Uterus (tissue), 4 donors: ENCODE measurements around the gene HECTD2. TPM values are rescaled to one million over a fixed set of nuclear protein-coding genes. Genes with fewer than 3 reads are reported as not detected.

Source experiments
- DNase-seq, 2 donors: peaks; one replicate each; pipeline ENCODE4 v3.0.0-alpha.2; 2019 to 2020
- H3K27ac ChIP-seq, 2 donors: fragments of 200-600 bp; sonication (generic); 1 replicate in 1 of 2; 2 replicates in 1 of 2; pipeline ENCODE4 v1.5.1; 2016 to 2018
- H3K27me3 ChIP-seq, 2 donors: fragments of 200-600 bp; sonication (generic); one replicate each; pipeline ENCODE4 v1.5.1; 2018 to 2019; ENCODE audit warnings: control low read depth in 1 of 2
- H3K36me3 ChIP-seq, 2 donors: fragments of 200-600 bp; sonication (generic); one replicate each; pipeline ENCODE4 v1.5.1; 2019; ENCODE audit warnings: control low read depth in 1 of 2
- H3K4me1 ChIP-seq, 2 donors: fragments of 200-600 bp; sonication (generic); one replicate each; pipeline ENCODE4 v1.5.1; 2018 to 2019; ENCODE audit warnings: control low read depth in 1 of 2
- H3K4me3 ChIP-seq, 2 donors: fragments of 200-600 bp; sonication (generic); 1 replicate in 1 of 2; 2 replicates in 1 of 2; pipeline ENCODE4 v1.5.1; 2018 to 2019; ENCODE audit warnings: mild to moderate bottlenecking in 1 of 2
- H3K9me3 ChIP-seq, 2 donors: fragments of 200-600 bp; sonication (generic); one replicate each; pipeline ENCODE4 v1.5.1; 2019; ENCODE audit warnings: control low read depth in 1 of 2
- CTCF ChIP-seq, 4 experiments: fragments of 200-600 bp in 2 of 4; fragments of 450-650 bp in 2 of 4; sonication (generic) in 2 of 4; IDR thresholded peaks; one replicate each; pipeline ENCODE4 v1.5.1; 2016 to 2019; ENCODE audit warnings: antibody characterized with exemption in 4 of 4, mild to moderate bottlenecking in 2 of 4, moderate library complexity in 1 of 4
- POLR2A ChIP-seq, 2 donors: fragments of 450-650 bp; IDR thresholded peaks; one replicate each; pipeline ENCODE4 v1.6.1; 2016; ENCODE audit warnings: antibody characterized with exemption in 2 of 2, mild to moderate bottlenecking in 1 of 2, moderate library complexity in 1 of 2
- intact Hi-C: fragments of 100-400 bp; cut with DNase I; formaldehyde crosslinking; loops from one replicate; pipeline ENCODE4 v1.15.1; 2023; ENCODE audit warnings: low total_unique reads
- total RNA-seq, 4 donors: library from RNA; depleted of rRNA in 3 of 4; stranded (reverse); fragments of >200 nt in 3 of 4; gene quantifications; one replicate each; pipeline versions ENCODE4 v1.1.0 to v1.2.4, GENCODE V29; 2014 to 2023
- donor health status: DM: yes; HTN: yes; CAD: no.

The HECTD2 gene
- total RNA-seq, 4 donors from 2014 or later: 21.0 to 65.7 (median 33.2) TPM

GRCh38 chr10:91412354-91413087 lies 2.4 kb downstream of the HECTD2 start:
- no peaks in the 10 kb centered on the region for H3K36me3 ChIP-seq
- H3K4me1 ChIP-seq: peaks cover 0 to 4% of the 10 kb centered on the region in 2 donors
- intact Hi-C loops: loop anchor here (5.0 kb wide), 1 partner anchor 220 kb away; the partner anchor contains the start of gene PPP1R3C
- H3K27me3 ChIP-seq: no peaks in the 10 kb centered on the region
- TF ChIP-seq POLR2A (IDR thresholded peaks at IDR 0.05) (no peak), CTCF (IDR thresholded peaks at IDR 0.05) (no peak)
- no peak for DNase-seq
- H3K9me3 ChIP-seq: no peaks in the 10 kb centered on the region
- H3K4me3 ChIP-seq: no peak overlapping the region
- no peak overlapping the region for H3K27ac ChIP-seq

GRCh38 chr10:91415816-91416215 lies 5.7 kb downstream of the HECTD2 start:
- Histone ChIP-seq H3K4me3 (no peak overlapping the region), H3K36me3 (no peaks in the 10 kb centered on the region), H3K27me3 (no peaks in the 10 kb centered on the region), H3K27ac (no peak overlapping the region), H3K9me3 (no peaks in the 10 kb centered on the region), H3K4me1 (no peaks in the 10 kb centered on the region)
- DNase-seq: no peak
- TF ChIP-seq POLR2A (IDR thresholded peaks at IDR 0.05) (no peak), CTCF (IDR thresholded peaks at IDR 0.05) (no peak)
- intact Hi-C loops: no loop called here

- no peaks in the 10 kb centered on the region for H3K36me3 ChIP-seq
- H3K27ac ChIP-seq: no peak overlapping the region
- DNase-seq: no peak
- TF ChIP-seq POLR2A (IDR thresholded peaks at IDR 0.05) (no peak), CTCF (IDR thresholded peaks at IDR 0.05) (no peak)
- intact Hi-C loops: no loop called here
- H3K4me3 ChIP-seq: no peak overlapping the region
- H3K9me3 ChIP-seq: no peaks in the 10 kb centered on the region
- no peaks in the 10 kb centered on the region for H3K4me1 ChIP-seq
- no peaks in the 10 kb centered on the region for H3K27me3 ChIP-seq
These were observed 6.3 kb downstream of the HECTD2 start for GRCh38 chr10:91416339-91416855.

- Histone ChIP-seq H3K4me1 (no peaks in the 10 kb centered on the region), H3K4me3 (no peak overlapping the region), H3K27me3 (no peaks in the 10 kb centered on the region), H3K9me3 (no peaks in the 10 kb centered on the region), H3K36me3 (no peaks in the 10 kb centered on the region), H3K27ac (no peak overlapping the region)
- no peak for DNase-seq
- intact Hi-C loops: no loop called here
- TF ChIP-seq CTCF (IDR thresholded peaks at IDR 0.05) (no peak), POLR2A (IDR thresholded peaks at IDR 0.05) (no peak)
These were observed 8.3 kb downstream of the HECTD2 start for GRCh38 chr10:91418416-91418815.

- intact Hi-C loops: no loop called here
- H3K27ac ChIP-seq: no peak overlapping the region
- no peaks in the 10 kb centered on the region for H3K4me1 ChIP-seq
- H3K4me3 ChIP-seq: no peak overlapping the region
- H3K9me3 ChIP-seq: no peaks in the 10 kb centered on the region
- no peaks in the 10 kb centered on the region for H3K27me3 ChIP-seq
- TF ChIP-seq CTCF (IDR thresholded peaks at IDR 0.05) (no peak), POLR2A (IDR thresholded peaks at IDR 0.05) (no peak)
- H3K36me3 ChIP-seq: peaks cover 0 to 5% of the 10 kb centered on the region in 2 donors
- no peak for DNase-seq
These were observed 10.7 kb downstream of the HECTD2 start for GRCh38 chr10:91420868-91421267.
